Measurements from ENCODE around the gene TP53INP2. TPM values are rescaled to one million over a fixed set of nuclear protein-coding genes. Genes with fewer than 3 reads are reported as not detected.
A peak's percentile ranks its signal among the peaks of the same experiment; 100 is the strongest.

TP53INP2 gene
- total and polyA plus RNA-seq, 2 experiments from 2014 or later = 2.7 to 3.3 TPM

GRCh38 chr20:34708621-34709043, 4.5 kb downstream of the TP53INP2 start (continued):
- TF ChIP-seq, protein P1, sequence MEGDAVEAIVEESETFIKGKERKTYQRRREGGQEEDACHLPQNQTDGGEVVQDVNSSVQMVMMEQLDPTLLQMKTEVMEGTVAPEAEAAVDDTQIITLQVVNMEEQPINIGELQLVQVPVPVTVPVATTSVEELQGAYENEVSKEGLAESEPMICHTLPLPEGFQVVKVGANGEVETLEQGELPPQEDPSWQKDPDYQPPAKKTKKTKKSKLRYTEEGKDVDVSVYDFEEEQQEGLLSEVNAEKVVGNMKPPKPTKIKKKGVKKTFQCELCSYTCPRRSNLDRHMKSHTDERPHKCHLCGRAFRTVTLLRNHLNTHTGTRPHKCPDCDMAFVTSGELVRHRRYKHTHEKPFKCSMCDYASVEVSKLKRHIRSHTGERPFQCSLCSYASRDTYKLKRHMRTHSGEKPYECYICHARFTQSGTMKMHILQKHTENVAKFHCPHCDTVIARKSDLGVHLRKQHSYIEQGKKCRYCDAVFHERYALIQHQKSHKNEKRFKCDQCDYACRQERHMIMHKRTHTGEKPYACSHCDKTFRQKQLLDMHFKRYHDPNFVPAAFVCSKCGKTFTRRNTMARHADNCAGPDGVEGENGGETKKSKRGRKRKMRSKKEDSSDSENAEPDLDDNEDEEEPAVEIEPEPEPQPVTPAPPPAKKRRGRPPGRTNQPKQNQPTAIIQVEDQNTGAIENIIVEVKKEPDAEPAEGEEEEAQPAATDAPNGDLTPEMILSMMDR (conservative IDR thresholded peaks at IDR 0.05; ENCODE audit: low read depth in 2 of 2) = peak; percentile 65 to 81

- no peaks in the 10 kb centered on the region for H3K79me2 ChIP-seq (replicated peaks; ENCODE audit: insufficient read depth)
- 0 out of 2 replicates have a peak, but pooled peaks cover 10% of the 10 kb centered on the region for H3F3A ChIP-seq (replicated peaks; ENCODE audit: low read depth)
- DNase-seq (ENCODE audit: low spot score) = peak; percentile 85
- no peaks in the 10 kb centered on the region for H3K9me2 ChIP-seq (ENCODE audit: insufficient read depth)
- H4K20me1 ChIP-seq (replicated peaks; ENCODE audit: insufficient read depth) = no peaks in the 10 kb centered on the region
- TF ChIP-seq EZH2phosphoT487 (IDR thresholded peaks at IDR 0.05; ENCODE audit: unreplicated experiment) (no peak), CREB1 (CRISPR knock-in tag; IDR thresholded peaks at IDR 0.05; ENCODE audit: low read depth) (no peak)
- TF ChIP-seq, protein P2, sequence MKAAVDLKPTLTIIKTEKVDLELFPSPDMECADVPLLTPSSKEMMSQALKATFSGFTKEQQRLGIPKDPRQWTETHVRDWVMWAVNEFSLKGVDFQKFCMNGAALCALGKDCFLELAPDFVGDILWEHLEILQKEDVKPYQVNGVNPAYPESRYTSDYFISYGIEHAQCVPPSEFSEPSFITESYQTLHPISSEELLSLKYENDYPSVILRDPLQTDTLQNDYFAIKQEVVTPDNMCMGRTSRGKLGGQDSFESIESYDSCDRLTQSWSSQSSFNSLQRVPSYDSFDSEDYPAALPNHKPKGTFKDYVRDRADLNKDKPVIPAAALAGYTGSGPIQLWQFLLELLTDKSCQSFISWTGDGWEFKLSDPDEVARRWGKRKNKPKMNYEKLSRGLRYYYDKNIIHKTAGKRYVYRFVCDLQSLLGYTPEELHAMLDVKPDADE (IDR thresholded peaks at IDR 0.05) = no peak
- peak overlapping the region; percentile 72; the same call in 1 of the 2 replicates for H3K27ac ChIP-seq (ENCODE audit: low read depth)
- peaks cover 12% of the 10 kb centered on the region for H3K4me1 Mint-ChIP-seq
- peak overlapping the region; percentile 94 for H3K4me3 ChIP-seq
- H3K4me2 ChIP-seq = peak overlapping the region; percentile 95
- no peaks in the 10 kb centered on the region for H3K36me3 Mint-ChIP-seq (ENCODE audit: low read depth)
- H3K4me1 ChIP-seq (ENCODE audit: insufficient read depth) = peaks cover 17% of the 10 kb centered on the region; the same call in 1 of the 2 replicates
- H3K9me3 Mint-ChIP-seq = no peaks in the 10 kb centered on the region; the same call in 2 of the 3 replicates
- H3K36me3 ChIP-seq (ENCODE audit: insufficient read depth) = no peaks in the 10 kb centered on the region
- peaks cover 36% of the 10 kb centered on the region for H3K27me3 Mint-ChIP-seq (ENCODE audit: insufficient read depth, low read depth, poor library complexity)
- peak overlapping the region; percentile 99 for H2AFZ ChIP-seq
- peak overlapping the region; percentile 77 for H3K4me3 Mint-ChIP-seq
- no peak overlapping the region for H3K27ac Mint-ChIP-seq
- peak; percentile 58 for ATAC-seq
- H3K27me3 ChIP-seq (ENCODE audit: insufficient read depth) = peaks cover 25% of the 10 kb centered on the region
These were observed 5.1 kb downstream of the TP53INP2 start for GRCh38 chr20:34709044-34709830.

- no peaks in the 10 kb centered on the region for H3K36me3 Mint-ChIP-seq (ENCODE audit: low read depth)
- H3K27ac ChIP-seq (ENCODE audit: low read depth) = no peak overlapping the region
- H3K9me3 Mint-ChIP-seq = no peaks in the 10 kb centered on the region; the same call in 2 of the 3 replicates
These were observed 5.9 kb downstream of the TP53INP2 start for GRCh38 chr20:34709831-34710567.

More at GRCh38 chr20:34709831-34710567, 5.9 kb downstream of the TP53INP2 start:
- Histone ChIP-seq H3K9me2 (ENCODE audit: insufficient read depth) (no peaks in the 10 kb centered on the region), H3K79me2 (replicated peaks; ENCODE audit: insufficient read depth) (no peaks in the 10 kb centered on the region), H4K20me1 (replicated peaks; ENCODE audit: insufficient read depth) (no peaks in the 10 kb centered on the region), H3K4me2 (peak overlapping the region; percentile 95), H3K36me3 (ENCODE audit: insufficient read depth) (no peaks in the 10 kb centered on the region), H2AFZ (peak overlapping the region; percentile 99), H3K4me3 (peak overlapping the region; percentile 94), H3K4me1 (ENCODE audit: insufficient read depth) (peaks cover 15% of the 10 kb centered on the region; the same call in 1 of the 2 replicates), H3K27me3 (ENCODE audit: insufficient read depth) (peaks cover 25% of the 10 kb centered on the region), H3F3A (replicated peaks; ENCODE audit: low read depth) (0 out of 2 replicates have a peak, but pooled peaks cover 10% of the 10 kb centered on the region)
- H3K4me1 Mint-ChIP-seq = peaks cover 12% of the 10 kb centered on the region
- peak; percentile 47 for ATAC-seq
- TF ChIP-seq JUNB (IDR thresholded peaks at IDR 0.05; ENCODE audit: unreplicated experiment) = no peak
- TF ChIP-seq, protein P1 (conservative IDR thresholded peaks at IDR 0.05; ENCODE audit: low read depth in 2 of 2) = peak; percentile 19 to 48; a peak in 2 of 4 replicates
- TF ChIP-seq STAT1 (IDR thresholded peaks at IDR 0.05; ENCODE audit: unreplicated experiment) = no peak
- TF ChIP-seq POLR2AphosphoS5 (IDR thresholded peaks at IDR 0.05; ENCODE audit: low read depth) = no peak; the same call in 1 of the 2 replicates
- no peak for TF ChIP-seq CREB1 (CRISPR knock-in tag; IDR thresholded peaks at IDR 0.05; ENCODE audit: low read depth)
- TF ChIP-seq NANOG (IDR thresholded peaks at IDR 0.05; ENCODE audit: borderline replicate concordance) = no peak
- TF ChIP-seq, protein P2 (IDR thresholded peaks at IDR 0.05) = no peak
- no peak for TF ChIP-seq REST (IDR thresholded peaks at IDR 0.05; ENCODE audit: unreplicated experiment)
- H3K4me3 Mint-ChIP-seq = peak overlapping the region; percentile 83
- H3K27ac Mint-ChIP-seq = no peak overlapping the region
- peaks cover 33% of the 10 kb centered on the region for H3K27me3 Mint-ChIP-seq (ENCODE audit: insufficient read depth, low read depth, poor library complexity)
- DNase-seq (ENCODE audit: low spot score) = peak; percentile 68
